Activated CD8-positive, alpha-beta memory T cell treated with anti-CD3 and anti-CD28 coated beads for 36 hours (primary cell): ENCODE data around the gene FBXO48. TPM values are rescaled to one million over a fixed set of nuclear protein-coding genes. Genes with fewer than 3 reads are reported as not detected.

Experiments used
- CTCF ChIA-PET: fragments of 350-600 bp; sonication (Branson Sonifier 250); formaldehyde crosslinking; loops from one replicate; lab custom pipeline; 2021; ENCODE audit warnings: antibody characterized with exemption; lab: Charles Lee
- POLR2A ChIA-PET: fragments of 350-600 bp; sonication (Branson Sonifier 250); formaldehyde crosslinking; loops from one replicate; lab custom pipeline; 2021; ENCODE audit warnings: antibody characterized with exemption; lab: Charles Lee
- total RNA-seq, 2 experiments: library from RNA; stranded (reverse); gene quantifications; one replicate each; pipeline ENCODE4 v1.2.3, GENCODE V29; 2021

FBXO48 gene
- total RNA-seq, 2 experiments from 2014 or later, result 1.4 to 1.5 TPM

DNA sequence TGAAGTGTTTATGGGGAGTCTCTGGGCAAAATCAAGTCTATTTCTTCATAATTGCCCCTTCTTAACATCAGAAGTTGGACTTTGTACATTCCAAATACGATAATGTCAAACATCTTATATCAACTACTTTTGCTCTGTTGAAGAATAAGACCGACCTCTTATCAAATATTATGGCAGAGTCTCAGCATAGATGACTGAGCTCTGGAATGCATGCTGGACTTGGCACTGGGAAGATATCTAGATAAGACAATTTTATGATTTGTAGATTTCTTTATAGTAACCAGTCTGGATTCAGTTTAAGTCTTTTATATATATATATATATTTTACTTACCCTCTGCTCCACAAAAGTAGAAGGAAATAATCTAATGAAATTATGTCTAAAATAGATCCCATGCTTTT, 8.5 kb upstream of the FBXO48 start:
- ChIA-PET POLR2A (no interaction called here), CTCF (interaction anchor here (0.8 kb wide), 1 partner anchor 22 kb away, joined by 3 read pairs; no protein-coding TSS in a partner anchor)

- ChIA-PET POLR2A (interaction anchor here (0.6 kb wide), 1 partner anchor 301 kb away, joined by 3 read pairs; no protein-coding TSS in a partner anchor), CTCF (interaction anchor here (0.8 kb wide), 1 partner anchor 21 kb away, joined by 3 read pairs; no protein-coding TSS in a partner anchor)
Observed at GRCh38 chr2:68475110-68475509, 8.0 kb upstream of the FBXO48 start.

DNA sequence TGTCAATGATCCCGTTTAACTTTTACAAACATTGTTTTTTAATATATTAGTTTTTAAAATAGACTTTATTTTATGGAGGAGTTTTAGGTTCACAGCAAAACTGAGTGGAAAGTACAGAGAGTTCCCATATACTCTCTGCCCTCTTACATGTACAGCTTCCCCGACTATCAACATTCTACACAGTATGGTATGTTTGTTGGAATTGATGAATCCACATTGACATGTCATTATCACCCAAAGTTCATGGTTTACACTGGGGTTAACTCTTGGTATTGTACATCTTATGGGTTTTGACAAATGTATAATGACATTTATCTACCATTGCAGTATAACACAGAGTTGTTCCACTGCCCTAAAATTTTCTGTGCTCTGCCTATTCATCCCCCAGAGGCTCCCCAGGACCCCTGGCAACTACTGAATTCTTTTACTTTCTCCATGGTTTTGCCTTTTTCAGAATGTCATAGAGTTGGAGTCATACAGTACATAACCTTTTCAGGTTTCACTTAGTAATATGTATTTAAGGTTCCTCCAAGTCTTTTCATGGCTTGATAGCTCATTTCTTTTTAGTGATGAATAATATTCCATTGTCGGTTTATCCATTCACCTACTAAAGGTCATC, 5.8 kb upstream of the FBXO48 start:
- CTCF ChIA-PET, result no interaction called here
- POLR2A ChIA-PET, result no interaction called here

- ChIA-PET CTCF (no interaction called here), POLR2A (no interaction called here)
Observed at GRCh38 chr2:68471385-68471784, 4.3 kb upstream of the FBXO48 start.

- ChIA-PET POLR2A (no interaction called here), CTCF (no interaction called here)
Observed at GRCh38 chr2:68469935-68470334, 2.8 kb upstream of the FBXO48 start.

GRCh38 chr2:68468801-68469200, 1.7 kb upstream of the FBXO48 start:
- POLR2A ChIA-PET, result no interaction called here
- CTCF ChIA-PET, result interaction anchor here (3.2 kb wide), 1 partner anchor 126 kb away, joined by 13 read pairs; no protein-coding TSS in a partner anchor

DNA sequence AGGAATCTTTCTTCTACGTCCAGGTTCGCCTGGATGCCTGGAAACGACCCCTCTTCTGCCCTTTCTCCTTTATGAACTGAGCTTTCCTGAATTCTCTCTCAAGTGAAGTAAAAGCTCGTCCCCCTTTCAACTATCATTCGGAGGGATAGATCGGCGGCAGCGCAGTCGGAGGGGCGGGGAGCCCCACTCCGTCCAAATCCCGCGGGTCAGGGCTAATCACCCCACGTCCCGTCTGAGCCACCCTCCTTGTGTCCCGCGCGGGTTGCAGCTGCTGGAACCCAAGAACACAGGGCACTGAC, 367 bp downstream of the FBXO48 start:
- ChIA-PET CTCF (interaction anchor here (1.2 to 3.2 kb wide), 4 partner anchors 128 to 442 kb away, joined by 3 to 13 read pairs (median 6); no protein-coding TSS in a partner anchor), POLR2A (interaction anchor here (0.5 to 1.1 kb wide), 4 partner anchors 87 to 938 kb away, joined by 3 to 10 read pairs (median 6); no protein-coding TSS in a partner anchor)

DNA sequence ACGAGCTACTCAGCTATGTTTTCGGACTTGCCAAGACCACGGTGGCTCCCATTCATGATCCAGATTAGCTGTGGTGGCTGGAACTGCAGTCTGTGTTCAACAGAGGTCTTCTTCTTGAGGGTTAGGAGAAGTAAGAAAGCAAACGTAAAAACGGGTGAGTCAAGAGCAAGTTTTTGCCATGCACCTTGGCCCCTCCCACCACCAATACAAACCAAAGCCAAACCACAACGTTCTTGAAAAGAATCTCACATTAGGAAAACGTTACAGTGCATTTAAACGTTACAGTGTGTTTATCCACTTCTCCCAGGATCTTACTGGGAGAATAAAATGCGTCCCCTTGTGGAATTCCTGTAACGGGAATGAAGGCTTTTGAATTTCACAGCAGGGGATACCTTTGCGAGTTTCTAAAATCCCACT, 725 bp downstream of the FBXO48 start:
- ChIA-PET CTCF (interaction anchor here (0.8 to 3.2 kb wide), 5 partner anchors 84 to 442 kb away, joined by 3 to 13 read pairs (median 4); no protein-coding TSS in a partner anchor), POLR2A (interaction anchor here (0.6 to 1.1 kb wide), 4 partner anchors 13 to 442 kb away, joined by 3 to 10 read pairs (median 3); no protein-coding TSS in a partner anchor)

DNA sequence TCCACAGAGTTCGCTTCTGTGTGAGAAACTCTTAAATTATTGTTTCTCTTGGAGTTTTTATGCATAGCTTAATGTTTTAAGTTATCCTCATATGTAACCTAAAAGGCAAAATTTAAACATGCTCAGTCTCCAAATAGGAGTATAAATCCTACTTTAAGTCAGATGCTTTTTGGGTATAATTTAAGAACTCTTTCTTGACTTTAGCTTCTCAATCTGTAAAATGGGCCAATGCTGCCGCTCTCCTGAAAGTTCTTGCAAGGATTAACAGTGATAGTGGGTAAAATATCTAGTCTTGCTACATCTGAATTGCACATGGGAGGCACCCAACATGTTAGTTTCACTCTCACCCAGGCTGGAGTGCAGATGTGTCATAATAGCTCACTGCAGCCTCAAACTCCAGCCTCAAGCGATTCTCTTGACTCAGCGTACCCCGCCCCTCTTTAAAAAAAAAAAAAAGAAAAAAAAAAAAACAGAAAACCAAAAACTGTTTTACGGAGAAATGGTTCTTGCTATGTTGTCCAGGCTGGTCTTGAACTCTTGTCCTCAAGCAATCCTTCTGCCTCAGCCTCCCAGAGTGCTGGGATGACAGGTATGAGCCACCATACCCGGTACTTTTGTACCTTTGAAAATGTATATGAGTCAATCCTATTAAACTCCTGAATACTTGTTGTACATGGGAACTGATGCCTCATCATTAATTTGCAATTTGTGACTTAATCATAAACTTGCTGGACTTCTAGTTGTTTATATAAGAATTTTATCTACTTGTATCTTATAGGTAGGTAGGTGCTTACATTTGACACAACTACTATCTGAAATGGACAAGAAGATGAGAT, 1.8 kb downstream of the FBXO48 start:
- POLR2A ChIA-PET, result interaction anchor here (0.6 to 0.9 kb wide), 3 partner anchors 12 to 252 kb away, joined by 3 read pairs; partner anchors contain the start of gene PROKR1
- CTCF ChIA-PET, result interaction anchor here (0.6 to 3.2 kb wide), 11 partner anchors 21 to 442 kb away, joined by 3 to 13 read pairs (median 3); no protein-coding TSS in a partner anchor

GRCh38 chr2:68464651-68465050, 2.4 kb downstream of the FBXO48 start:
- ChIA-PET POLR2A (interaction anchor here (0.6 to 0.9 kb wide), 2 partner anchors 179 to 253 kb away, joined by 3 read pairs; partner anchors contain the start of gene PROKR1), CTCF (interaction anchor here (0.8 to 2.5 kb wide), 8 partner anchors 22 to 460 kb away, joined by 3 to 13 read pairs (median 4); no protein-coding TSS in a partner anchor)

GRCh38 chr2:68463287-68463877, 3.7 kb downstream of the FBXO48 start:
- CTCF ChIA-PET, result interaction anchor here (0.7 to 2.5 kb wide), 24 partner anchors 9 to 462 kb away, joined by 3 to 13 read pairs (median 3); no protein-coding TSS in a partner anchor
- POLR2A ChIA-PET, result interaction anchor here (0.6 kb wide), 1 partner anchor 289 kb away, joined by 4 read pairs; no protein-coding TSS in a partner anchor

DNA sequence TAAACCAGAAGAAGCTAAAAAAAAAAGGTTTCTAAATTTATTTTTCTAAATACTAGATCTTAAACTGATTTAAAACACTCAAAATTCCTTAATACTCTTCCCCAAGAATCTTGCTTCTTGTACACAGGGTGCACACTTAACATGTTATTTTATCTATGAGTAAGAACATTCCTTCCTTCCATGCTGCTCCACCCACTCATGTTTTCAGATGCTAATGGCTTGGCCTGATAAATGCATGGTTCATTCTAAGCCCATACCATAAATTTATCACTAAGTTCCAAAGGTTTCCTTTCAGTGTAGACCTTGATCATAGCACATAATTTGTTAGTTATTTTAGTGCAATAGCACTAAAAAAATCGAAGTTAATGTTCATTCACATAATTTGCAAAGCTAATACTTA, 8.1 kb downstream of the FBXO48 start:
- ChIA-PET POLR2A (no interaction called here), CTCF (no interaction called here)

- POLR2A ChIA-PET, result no interaction called here
Observed at GRCh38 chr2:68456198-68456597, 10.9 kb downstream of the FBXO48 start.

GRCh38 chr2:68454719-68455118, 12.4 kb downstream of the FBXO48 start:
- CTCF ChIA-PET, result no interaction called here

More at GRCh38 chr2:68456198-68456597, 10.9 kb downstream of the FBXO48 start:
- CTCF ChIA-PET, result no interaction called here

GRCh38 chr2:68453761-68454360, 13.2 kb downstream of the FBXO48 start:
- ChIA-PET POLR2A (interaction anchor here (0.7 kb wide), 1 partner anchor 12 kb away, joined by 3 read pairs; no protein-coding TSS in a partner anchor), CTCF (interaction anchor here (0.8 to 1.6 kb wide), 4 partner anchors 9 to 34 kb away, joined by 3 to 5 read pairs (median 4); no protein-coding TSS in a partner anchor)

More at GRCh38 chr2:68454719-68455118, 12.4 kb downstream of the FBXO48 start:
- POLR2A ChIA-PET, result no interaction called here

DNA sequence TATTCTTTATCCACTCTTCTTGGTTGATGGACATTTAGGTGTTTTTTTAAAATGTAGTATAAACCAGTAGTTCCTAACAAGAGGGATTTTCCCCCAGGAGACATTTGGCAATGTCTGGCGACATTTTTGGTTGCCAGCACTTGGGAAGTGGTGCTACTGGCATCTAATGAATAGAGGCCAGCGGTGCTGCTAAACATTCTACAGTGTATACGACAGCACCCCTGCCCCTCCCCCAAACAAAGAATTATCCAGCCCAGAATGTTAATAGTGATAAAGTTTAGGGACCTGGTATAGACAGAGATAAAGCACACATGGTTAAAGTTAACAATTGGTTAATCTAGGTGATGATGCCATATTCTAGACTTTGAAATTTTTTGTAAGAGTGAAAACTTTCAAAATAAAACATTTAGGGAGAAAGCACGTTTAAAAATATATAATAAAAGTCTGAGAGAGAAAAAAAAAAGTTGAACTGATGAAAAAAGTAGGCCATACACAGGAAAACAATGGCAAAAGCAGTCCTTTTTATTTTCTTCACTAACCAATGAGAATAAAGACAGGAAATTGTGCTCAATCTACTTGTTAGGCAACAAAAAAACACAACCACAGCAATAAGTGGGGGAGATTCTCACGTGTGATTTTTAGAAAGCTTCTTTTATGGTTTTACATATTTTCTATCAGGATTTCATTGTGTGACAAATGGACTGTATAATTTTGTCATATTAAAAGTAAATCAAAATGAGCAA, 14.8 kb downstream of the FBXO48 start:
- POLR2A ChIA-PET, result no interaction called here
- CTCF ChIA-PET, result interaction anchor here (0.9 kb wide), 1 partner anchor 11 kb away, joined by 3 read pairs; no protein-coding TSS in a partner anchor

- ChIA-PET POLR2A (no interaction called here), CTCF (no interaction called here)
Observed at GRCh38 chr2:68448671-68449653, 18.1 kb downstream of the FBXO48 start.
